Mesendoderm (in vitro differentiated cells): Measurements from ENCODE around the gene TFG.

ENCODE experiments used
- DNase-seq: peaks from one replicate; pipeline ENCODE4 v3.0.0; 2013
- H2AK5ac ChIP-seq: 2 replicates; pipeline ENCODE4 v1.6.1; 2013; ENCODE audit warnings: low read length, inconsistent platforms
- H2BK120ac ChIP-seq: 2 replicates; pipeline ENCODE4 v1.6.1; 2013; ENCODE audit warnings: low read depth, mild to moderate bottlenecking, low read length, moderate library complexity, mixed read lengths
- H2BK15ac ChIP-seq: replicated peaks from 2 replicates; pipeline ENCODE4 v1.6.1; 2013; ENCODE audit warnings: low read depth, mild to moderate bottlenecking, moderate library complexity
- H2BK5ac ChIP-seq: 2 replicates; pipeline ENCODE4 v1.6.1; 2013; ENCODE audit warnings: low read length, inconsistent platforms
- H3K18ac ChIP-seq: 2 replicates; pipeline ENCODE4 v1.6.1; 2013; ENCODE audit warnings: mild to moderate bottlenecking, low read length, mixed read lengths
- H3K23ac ChIP-seq: one replicate; pipeline ENCODE4 v1.6.1; 2013; ENCODE audit warnings: low read length
- H3K27ac ChIP-seq: 2 replicates; pipeline ENCODE4 v1.5.1; 2013; ENCODE audit warnings: low read depth, mild to moderate bottlenecking, inconsistent platforms, low read length, moderate library complexity
- H3K27me3 ChIP-seq: 2 replicates; pipeline ENCODE4 v1.6.1; 2013; ENCODE audit warnings: low read length, control low read depth, mild to moderate bottlenecking, inconsistent platforms; ENCODE audit not compliant: insufficient read depth, poor library complexity
- H3K36me3 ChIP-seq: 2 replicates; pipeline ENCODE4 v1.6.1; 2013; ENCODE audit warnings: low read length, inconsistent platforms; ENCODE audit not compliant: control insufficient read depth, insufficient read depth
- H3K4ac ChIP-seq: one replicate; pipeline ENCODE4 v1.6.1; 2013; ENCODE audit warnings: low read depth, mild to moderate bottlenecking, low read length, moderate library complexity
- H3K4me1 ChIP-seq: 2 replicates; pipeline ENCODE4 v1.6.1; 2013; ENCODE audit warnings: low read depth, low read length, inconsistent platforms; ENCODE audit not compliant: control insufficient read depth
- H3K4me2 ChIP-seq: 2 replicates; pipeline ENCODE4 v1.6.1; 2013; ENCODE audit warnings: low read length
- H3K4me3 ChIP-seq: 2 replicates; pipeline ENCODE4 v1.5.1; 2013; ENCODE audit warnings: mild to moderate bottlenecking, low read length
- H3K56ac ChIP-seq: one replicate; pipeline ENCODE4 v1.6.1; 2013; ENCODE audit warnings: low read length
- H3K79me1 ChIP-seq: 2 replicates; pipeline ENCODE4 v1.6.1; 2013; ENCODE audit warnings: low read length, inconsistent platforms
- H3K79me2 ChIP-seq: 2 replicates; pipeline ENCODE4 v1.6.1; 2013; ENCODE audit warnings: mild to moderate bottlenecking, low read length; ENCODE audit not compliant: control insufficient read depth, insufficient read depth
- H3K9ac ChIP-seq: 2 replicates; pipeline ENCODE4 v1.6.1; 2013; ENCODE audit warnings: low read length, inconsistent platforms
- H4K5ac ChIP-seq: one replicate; pipeline ENCODE4 v1.6.1; 2013; ENCODE audit warnings: low read length
- H4K8ac ChIP-seq: one replicate; pipeline ENCODE4 v1.6.1; 2013; ENCODE audit warnings: low read depth, mild to moderate bottlenecking, control low read depth, low read length, moderate library complexity
- WGBS: extraction: QIAGEN DNeasy Blood & Tissue Kit; methylation state at CpG from one replicate; pipeline ENCODE4 v1.1.7; 2013; ENCODE audit warnings: low lambda C conversion rate, missing lambda C conversion rate; ENCODE audit not compliant: insufficient coverage; ENCODE audit errors: extremely low coverage; 5-methylcytosine and 5-hydroxymethylcytosine counted together

TFG gene

GRCh38 chr3:100779480-100779879 lies 70.2 kb downstream of the TFG start:
- Histone ChIP-seq H3K18ac (no peak overlapping the region), H3K27ac (no peak overlapping the region), H3K4ac (no peak overlapping the region), H3K23ac (no peak overlapping the region), H3K79me1 (no peaks in the 10 kb centered on the region), H4K8ac (no peak overlapping the region), H3K4me2 (no peak overlapping the region), H4K5ac (no peak overlapping the region), H3K4me3 (no peak overlapping the region), H2BK15ac (no peak overlapping the region), H2BK5ac (no peak overlapping the region), H2BK120ac (no peak overlapping the region), H3K56ac (no peak overlapping the region), H3K9ac (no peak overlapping the region), H3K36me3 (no peaks in the 10 kb centered on the region), H3K79me2 (no peaks in the 10 kb centered on the region), H3K27me3 (no peaks in the 10 kb centered on the region), H2AK5ac (no peak overlapping the region), H3K4me1 (no peaks in the 10 kb centered on the region)
- no peak for DNase-seq

DNA sequence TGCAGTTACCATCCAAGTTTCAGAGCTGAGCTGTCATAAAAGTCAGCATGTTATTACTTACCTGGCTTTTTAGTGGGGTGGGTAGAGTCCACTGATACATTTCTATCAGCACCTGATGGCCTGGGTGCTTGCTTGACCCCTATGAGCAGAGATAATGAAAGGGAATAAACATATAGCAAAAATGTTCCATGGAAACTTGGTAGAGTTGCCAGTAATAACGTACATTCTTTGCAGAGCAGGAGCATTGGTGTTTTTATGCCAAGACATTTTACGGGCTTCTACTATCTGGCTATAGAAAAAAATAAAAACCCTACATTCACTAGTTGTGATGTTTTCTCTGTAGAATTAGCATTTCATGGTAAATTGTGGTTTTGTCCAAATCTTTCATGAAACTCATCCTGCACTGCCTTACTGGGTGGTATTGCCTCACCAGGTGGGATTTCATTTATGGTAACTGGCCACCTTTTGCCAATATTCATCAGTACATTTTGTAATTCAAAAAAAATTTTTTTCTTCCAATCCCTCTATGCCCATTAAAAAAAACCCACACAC lies 70.9 kb downstream of the TFG start:
- WGBS: no CpG with 5 or more reads among the region's 2 CpGs
- no peak overlapping the region for H2AK5ac ChIP-seq
- no peak overlapping the region for H3K4me3 ChIP-seq
- H3K4me1 ChIP-seq: no peaks in the 10 kb centered on the region
- no peak overlapping the region for H4K8ac ChIP-seq
- DNase-seq: no peak
- no peak overlapping the region for H3K56ac ChIP-seq
- H3K9ac ChIP-seq: no peak overlapping the region
- H3K4me2 ChIP-seq: no peak overlapping the region
- H3K36me3 ChIP-seq: no peaks in the 10 kb centered on the region
- no peaks in the 10 kb centered on the region for H3K79me2 ChIP-seq
- no peak overlapping the region for H3K18ac ChIP-seq
- H2BK5ac ChIP-seq: no peak overlapping the region
- no peak overlapping the region for H3K23ac ChIP-seq
- H3K4ac ChIP-seq: no peak overlapping the region
- no peaks in the 10 kb centered on the region for H3K27me3 ChIP-seq
- H3K27ac ChIP-seq: no peak overlapping the region
- no peaks in the 10 kb centered on the region for H3K79me1 ChIP-seq
- no peak overlapping the region for H2BK15ac ChIP-seq
- no peak overlapping the region for H4K5ac ChIP-seq
- no peak overlapping the region for H2BK120ac ChIP-seq

GRCh38 chr3:100781301-100781700 lies 72.0 kb downstream of the TFG start:
- no peak overlapping the region for H3K4me3 ChIP-seq

DNA sequence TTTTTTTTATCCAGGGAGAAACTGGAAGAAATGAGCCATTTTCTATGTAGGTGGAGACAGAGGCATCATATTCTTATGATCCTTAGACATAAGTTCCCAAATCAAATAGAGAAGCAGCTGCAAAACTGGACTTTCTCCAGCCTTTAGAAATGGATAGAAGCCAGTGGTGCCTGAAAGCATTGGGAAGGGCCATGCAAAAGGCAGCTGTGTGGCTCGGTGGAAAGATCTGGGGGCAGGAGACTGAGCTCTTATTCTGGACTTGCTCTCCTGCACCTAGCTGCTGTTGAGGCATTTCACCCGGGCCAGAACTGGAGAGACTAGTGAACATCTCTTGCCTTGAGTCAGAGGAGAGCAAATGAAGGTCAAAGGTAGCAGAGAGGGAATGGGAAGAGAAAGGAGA lies 73.1 kb downstream of the TFG start:
- no peak overlapping the region for H2AK5ac ChIP-seq
- H3K27ac ChIP-seq: no peak overlapping the region
- no peak overlapping the region for H2BK15ac ChIP-seq
- no peaks in the 10 kb centered on the region for H3K79me2 ChIP-seq
- H3K4me3 ChIP-seq: no peak overlapping the region
- no peak overlapping the region for H2BK120ac ChIP-seq
- DNase-seq: no peak
- H3K27me3 ChIP-seq: no peaks in the 10 kb centered on the region
- no CpG with 5 or more reads among the region's 2 CpGs for WGBS
- H2BK5ac ChIP-seq: no peak overlapping the region
- H3K56ac ChIP-seq: no peak overlapping the region
- no peak overlapping the region for H3K18ac ChIP-seq
- H3K9ac ChIP-seq: no peak overlapping the region
- no peaks in the 10 kb centered on the region for H3K4me1 ChIP-seq
- no peak overlapping the region for H4K8ac ChIP-seq
- no peaks in the 10 kb centered on the region for H3K79me1 ChIP-seq
- no peak overlapping the region for H3K4ac ChIP-seq
- H3K36me3 ChIP-seq: no peaks in the 10 kb centered on the region
- no peak overlapping the region for H3K23ac ChIP-seq
- no peak overlapping the region for H3K4me2 ChIP-seq
- no peak overlapping the region for H4K5ac ChIP-seq

More at GRCh38 chr3:100781301-100781700, 72.0 kb downstream of the TFG start:
- Histone ChIP-seq H3K18ac (no peak overlapping the region), H3K4ac (no peak overlapping the region), H2BK5ac (no peak overlapping the region), H3K56ac (no peak overlapping the region), H4K8ac (no peak overlapping the region), H3K27ac (no peak overlapping the region), H2BK120ac (no peak overlapping the region), H2AK5ac (no peak overlapping the region), H3K79me2 (no peaks in the 10 kb centered on the region), H3K4me1 (no peaks in the 10 kb centered on the region), H3K79me1 (no peaks in the 10 kb centered on the region), H3K27me3 (no peaks in the 10 kb centered on the region), H3K23ac (no peak overlapping the region), H4K5ac (no peak overlapping the region), H3K4me2 (no peak overlapping the region), H3K9ac (no peak overlapping the region), H2BK15ac (no peak overlapping the region), H3K36me3 (no peaks in the 10 kb centered on the region)
- DNase-seq: peak; percentile 7
- no CpG with 5 or more reads among the region's 2 CpGs for WGBS

DNA sequence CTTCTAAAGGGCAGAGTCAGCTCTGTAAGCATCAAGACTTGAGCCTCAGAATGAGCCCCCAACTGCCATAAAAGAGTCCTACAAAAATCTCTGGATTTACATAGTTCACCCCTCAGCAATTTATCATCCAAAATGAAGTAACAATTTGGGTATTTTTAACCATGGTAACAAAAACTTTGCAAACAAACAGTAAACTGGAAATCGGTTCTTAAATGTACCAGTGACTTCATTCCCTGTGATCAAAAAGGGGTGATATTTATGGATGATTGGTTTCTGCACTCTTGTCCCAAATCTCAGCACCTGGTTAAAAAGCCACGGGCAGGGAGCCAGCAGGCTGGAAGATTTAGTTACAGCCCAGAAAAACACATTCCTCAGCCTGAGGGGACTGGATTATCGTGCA lies 73.6 kb downstream of the TFG start:
- H2BK5ac ChIP-seq: no peak overlapping the region
- H3K18ac ChIP-seq: no peak overlapping the region
- no peak overlapping the region for H2BK120ac ChIP-seq
- H2AK5ac ChIP-seq: no peak overlapping the region
- no peak overlapping the region for H2BK15ac ChIP-seq
- H3K9ac ChIP-seq: no peak overlapping the region
- DNase-seq: no peak
- no CpG with 5 or more reads among the region's 3 CpGs for WGBS
- H3K27me3 ChIP-seq: no peaks in the 10 kb centered on the region
- no peak overlapping the region for H3K27ac ChIP-seq
- no peak overlapping the region for H4K5ac ChIP-seq
- no peaks in the 10 kb centered on the region for H3K79me1 ChIP-seq
- H3K23ac ChIP-seq: no peak overlapping the region
- H3K79me2 ChIP-seq: no peaks in the 10 kb centered on the region
- no peak overlapping the region for H3K56ac ChIP-seq
- H3K4me1 ChIP-seq: no peaks in the 10 kb centered on the region
- no peak overlapping the region for H3K4me3 ChIP-seq
- no peaks in the 10 kb centered on the region for H3K36me3 ChIP-seq
- H3K4ac ChIP-seq: no peak overlapping the region
- no peak overlapping the region for H3K4me2 ChIP-seq
- no peak overlapping the region for H4K8ac ChIP-seq

DNA sequence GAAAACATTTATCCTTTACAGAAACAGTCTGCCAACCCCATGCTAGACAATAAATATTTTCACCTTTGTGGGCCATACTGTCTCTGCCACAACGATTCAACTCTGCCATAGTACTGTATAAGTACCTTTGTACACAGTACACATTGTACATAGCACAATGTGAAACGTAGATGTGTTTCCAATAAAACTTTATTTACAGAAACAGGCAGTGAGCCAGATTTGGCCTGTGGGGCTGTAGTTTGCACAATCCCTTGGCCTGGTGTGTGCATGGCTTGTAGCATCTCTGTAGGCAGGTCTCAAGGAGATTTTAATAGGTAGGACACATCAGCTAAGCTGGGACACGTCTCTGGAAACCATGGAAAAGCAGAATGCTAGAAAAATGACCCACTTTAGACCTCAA lies 74.3 kb downstream of the TFG start:
- Histone ChIP-seq H3K79me1 (no peaks in the 10 kb centered on the region), H3K27me3 (no peaks in the 10 kb centered on the region), H3K4me3 (no peak overlapping the region), H3K27ac (no peak overlapping the region), H2AK5ac (no peak overlapping the region), H3K9ac (no peak overlapping the region), H3K18ac (no peak overlapping the region), H3K4ac (no peak overlapping the region), H3K56ac (no peak overlapping the region), H2BK15ac (no peak overlapping the region), H2BK120ac (no peak overlapping the region), H4K5ac (no peak overlapping the region), H3K23ac (no peak overlapping the region), H3K4me1 (no peaks in the 10 kb centered on the region), H3K79me2 (no peaks in the 10 kb centered on the region), H2BK5ac (no peak overlapping the region), H4K8ac (no peak overlapping the region), H3K36me3 (no peaks in the 10 kb centered on the region), H3K4me2 (no peak overlapping the region)
- WGBS: no CpG with 5 or more reads among the region's 3 CpGs
- no peak for DNase-seq
